BJ (cell line): Measurements from ENCODE around the gene CLCN5. TPM values are rescaled to one million over a fixed set of nuclear protein-coding genes. Genes with fewer than 3 reads are reported as not detected.

Experiments used
- CTCF ChIA-PET: fragments of 350-600 bp; formaldehyde crosslinking; extraction: SDS; loops from one replicate; lab custom pipeline; 2021; ENCODE audit warnings: antibody characterized with exemption, inconsistent platforms; lab: Yijun Ruan, JAX
- POLR2A ChIA-PET: fragments of 300-600 bp; sonication (Branson Sonifier 250); formaldehyde crosslinking; extraction: SDS; loops from one replicate; lab custom pipeline; 2021; ENCODE audit warnings: antibody characterized with exemption; lab: Charles Lee
- DNase-seq: peaks from one replicate; pipeline ENCODE4 v3.0.0-alpha.2; 2011; ENCODE audit warnings: low read depth
- H3K27me3 ChIP-seq: 2 replicates; pipeline ENCODE4 v1.6.0; 2011; ENCODE audit warnings: low read length; ENCODE audit not compliant: control insufficient read depth, insufficient read depth
- H3K36me3 ChIP-seq: 2 replicates; pipeline ENCODE4 v1.5.1; 2011; ENCODE audit warnings: low read length; ENCODE audit not compliant: control insufficient read depth, insufficient read depth
- H3K4me3 ChIP-seq: 2 replicates; pipeline ENCODE4 v1.5.1; 2011; ENCODE audit warnings: low read depth, mild to moderate bottlenecking, control low read depth, low read length
- CTCF ChIP-seq: IDR thresholded peaks from 2 replicates; pipeline ENCODE4 v1.5.1; 2011; ENCODE audit warnings: low read depth, mild to moderate bottlenecking, control low read depth, inconsistent platforms, low read length, moderate library complexity; ENCODE audit not compliant: insufficient read depth
- polyA plus RNA-seq: library from polyadenylated mRNA; depleted of rRNA; stranded (reverse); fragments of >200 nt; gene quantifications from 2 replicates; pipeline ENCODE4 v1.2.3, GENCODE V29; 2011

The CLCN5 gene
- polyA plus RNA-seq, 1 experiment, result 1.3 TPM

GRCh38 chrX:50072110-50072509 lies 149.7 kb downstream of the CLCN5 start:
- no peaks in the 10 kb centered on the region for H3K36me3 ChIP-seq
- DNase-seq, result no peak
- TF ChIP-seq CTCF, result no peak
- no peak overlapping the region for H3K4me3 ChIP-seq
- no peaks in the 10 kb centered on the region for H3K27me3 ChIP-seq
- POLR2A ChIA-PET, result no interaction called here
- CTCF ChIA-PET, result no interaction called here

- no peaks in the 10 kb centered on the region for H3K27me3 ChIP-seq
- ChIA-PET CTCF (no interaction called here), POLR2A (no interaction called here)
- DNase-seq, result no peak
- no peaks in the 10 kb centered on the region for H3K36me3 ChIP-seq
- TF ChIP-seq CTCF, result no peak
- no peak overlapping the region for H3K4me3 ChIP-seq
Measured at GRCh38 chrX:50073601-50074000, 151.2 kb downstream of the CLCN5 start.

GRCh38 chrX:50075630-50076339 lies 153.4 kb downstream of the CLCN5 start:
- POLR2A ChIA-PET, result no interaction called here
- DNase-seq, result no peak
- Histone ChIP-seq H3K4me3 (no peak overlapping the region), H3K36me3 (no peaks in the 10 kb centered on the region), H3K27me3 (no peaks in the 10 kb centered on the region)
- CTCF ChIA-PET, result no interaction called here
- TF ChIP-seq CTCF, result no peak

GRCh38 chrX:50081282-50081889 lies 159.0 kb downstream of the CLCN5 start:
- Histone ChIP-seq H3K4me3 (no peak overlapping the region), H3K36me3 (no peaks in the 10 kb centered on the region), H3K27me3 (no peaks in the 10 kb centered on the region)
- no peak for DNase-seq
- POLR2A ChIA-PET, result no interaction called here
- TF ChIP-seq CTCF, result peak; percentile 48
- CTCF ChIA-PET, result interaction anchor here (0.8 to 1.8 kb wide), 4 partner anchors 159 to 198 kb away, joined by 4 to 7 read pairs (median 6); partner anchors contain the start of gene CLCN5

GRCh38 chrX:50082741-50083140 lies 160.3 kb downstream of the CLCN5 start:
- H3K4me3 ChIP-seq, result no peak overlapping the region
- no peaks in the 10 kb centered on the region for H3K36me3 ChIP-seq
- H3K27me3 ChIP-seq, result no peaks in the 10 kb centered on the region
- CTCF ChIA-PET, result no interaction called here
- POLR2A ChIA-PET, result no interaction called here
- no peak for TF ChIP-seq CTCF
- no peak for DNase-seq
